ENCODE measurements around the gene CCL26. TPM values are rescaled to one million over a fixed set of nuclear protein-coding genes. Genes with fewer than 3 reads are reported as not detected.
A peak's percentile ranks its signal among the peaks of the same experiment; 100 is the strongest.

Gene CCL26
- total RNA-seq, 1 donor from 2014 or later = 1.2 TPM

GRCh38 chr7:75815418-75816064 is 43.5 kb upstream of the CCL26 start:
- intact Hi-C loops (cut with DNase I) = no loop called here
- ATAC-seq (no peak), DNase-seq (no peak)
- H3K4me3 ChIP-seq = no peak overlapping the region
- no peak for TF ChIP-seq CTCF (IDR thresholded peaks at IDR 0.05)
- H3K9me3 ChIP-seq = no peaks in the 10 kb centered on the region
- no peaks in the 10 kb centered on the region for H3K27me3 ChIP-seq
- H3K27ac ChIP-seq = no peak overlapping the region
- no peaks in the 10 kb centered on the region for H3K4me1 ChIP-seq
- no peaks in the 10 kb centered on the region for H3K36me3 ChIP-seq

- no peaks in the 10 kb centered on the region for H3K27me3 ChIP-seq
- H3K27ac ChIP-seq = no peak overlapping the region
- ATAC-seq = no peak
- no peaks in the 10 kb centered on the region for H3K9me3 ChIP-seq
- H3K4me3 ChIP-seq = no peak overlapping the region
- intact Hi-C loops (cut with DNase I) = no loop called here
- no peaks in the 10 kb centered on the region for H3K4me1 ChIP-seq
- TF ChIP-seq CTCF (IDR thresholded peaks at IDR 0.05) = no peak
- H3K36me3 ChIP-seq = no peaks in the 10 kb centered on the region
- no peak for DNase-seq
These were observed 42.5 kb upstream of the CCL26 start for GRCh38 chr7:75814407-75814947.

GRCh38 chr7:75813781-75814236 is 41.8 kb upstream of the CCL26 start, which contains the start of gene CCL24:
Gene CCL24 (minus strand): TSS chr7:75813806. CDS start chr7:75813715, 91 bp downstream.
- Histone ChIP-seq H3K27me3 (no peaks in the 10 kb centered on the region), H3K9me3 (no peaks in the 10 kb centered on the region), H3K4me3 (no peak within 1 kb of the TSS), H3K4me1 (no peaks in the 10 kb centered on the region), H3K36me3 (no peaks in the 10 kb centered on the region), H3K27ac (no peak within 1 kb of the TSS)
- DNase-seq (peak; percentile 68), ATAC-seq (peak; percentile 61)
- intact Hi-C loops (cut with DNase I) = no loop called here
- TF ChIP-seq CTCF (IDR thresholded peaks at IDR 0.05) = no peak

GRCh38 chr7:75813084-75813483 is 41.1 kb upstream of the CCL26 start:
- no peaks in the 10 kb centered on the region for H3K27me3 ChIP-seq
- no peaks in the 10 kb centered on the region for H3K4me1 ChIP-seq
- H3K4me3 ChIP-seq = no peak overlapping the region
- H3K36me3 ChIP-seq = no peaks in the 10 kb centered on the region
- no peak for TF ChIP-seq CTCF (IDR thresholded peaks at IDR 0.05)
- H3K9me3 ChIP-seq = no peaks in the 10 kb centered on the region
- intact Hi-C loops (cut with DNase I) = no loop called here
- DNase-seq = no peak
- no peak for ATAC-seq
- H3K27ac ChIP-seq = no peak overlapping the region

GRCh38 chr7:75811894-75812678 is 40.1 kb upstream of the CCL26 start:
- Histone ChIP-seq H3K27me3 (no peaks in the 10 kb centered on the region), H3K4me1 (no peaks in the 10 kb centered on the region), H3K9me3 (peaks cover under 1% of the 10 kb centered on the region), H3K36me3 (no peaks in the 10 kb centered on the region), H3K4me3 (no peak overlapping the region), H3K27ac (no peak overlapping the region)
- TF ChIP-seq CTCF (IDR thresholded peaks at IDR 0.05) = no peak
- ATAC-seq (no peak), DNase-seq (no peak)
- intact Hi-C loops (cut with DNase I) = no loop called here

All from upper lobe of right lung (tissue), 1 donor.